Measurements from ENCODE around the gene LGALS3BP.
"Not testable (repeated sequence)": the region's sequence is repeated elsewhere in the genome, so short reads cannot be mapped to it uniquely, and the experiment has no call there.

The LGALS3BP gene

DNA sequence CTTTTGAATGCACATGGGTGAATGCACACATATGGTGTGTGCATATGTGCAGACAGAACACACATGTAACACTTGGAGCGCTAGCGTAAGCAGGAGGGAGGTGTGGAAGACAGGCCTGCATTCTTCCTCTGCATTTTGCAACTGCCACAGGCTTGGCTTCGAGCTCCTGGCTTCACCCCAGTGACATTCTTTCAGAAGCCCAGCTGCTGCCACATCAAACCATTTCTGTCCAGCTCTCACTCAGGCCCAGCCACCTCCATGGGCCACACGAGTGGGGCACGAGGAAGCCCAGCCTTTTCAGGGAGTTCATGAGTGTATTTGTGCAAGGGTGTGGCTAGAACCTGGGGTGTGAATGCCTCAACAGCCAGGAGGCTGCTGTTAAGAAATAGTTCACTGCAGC, 18.8 kb downstream of the LGALS3BP start:
- DNase-seq = no peak

DNA sequence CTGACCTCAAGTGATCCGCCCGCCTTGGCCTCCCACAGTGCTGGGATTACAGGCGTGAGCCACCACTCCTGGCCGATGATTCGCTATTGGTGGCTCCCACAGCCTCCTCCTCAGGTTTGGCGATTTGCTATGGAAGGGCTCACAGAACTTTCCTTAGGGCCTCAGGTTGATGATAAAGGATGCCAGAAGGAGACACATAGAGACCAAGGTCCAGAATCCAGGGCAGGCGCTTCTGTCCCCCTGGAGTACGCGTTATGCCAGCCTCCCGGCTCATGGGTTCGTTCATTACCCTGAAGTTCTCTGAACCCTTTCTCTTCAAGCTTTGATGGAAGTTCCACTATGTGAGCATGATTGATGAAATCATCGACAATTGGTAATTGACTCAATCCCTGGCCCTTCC, 19.9 kb downstream of the LGALS3BP start:
- no peak for DNase-seq

DNA sequence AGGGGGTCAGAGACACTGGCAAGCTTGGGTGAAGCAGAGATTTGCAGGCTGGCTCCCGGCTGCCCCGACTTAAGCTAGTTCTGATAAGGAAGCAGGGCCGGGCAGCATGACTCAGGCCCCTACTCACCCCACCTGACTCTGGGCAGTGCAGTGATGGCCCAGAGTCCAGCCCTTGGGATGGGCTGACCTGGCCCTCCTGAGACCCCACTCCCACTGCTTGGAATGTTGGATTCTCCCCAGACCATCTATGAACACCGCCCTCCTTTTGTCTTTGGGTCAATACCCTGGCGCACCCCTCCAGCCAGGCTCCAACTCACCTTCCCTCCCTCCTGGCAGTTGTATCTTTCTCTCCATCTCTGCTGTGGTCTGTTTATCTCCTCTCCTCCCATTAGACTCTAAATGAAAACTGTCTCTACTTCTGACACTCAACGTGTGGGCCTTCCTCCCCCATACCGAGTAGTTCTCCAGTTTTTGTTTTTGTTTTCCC, 21.0 kb downstream of the LGALS3BP start:
- DNase-seq = no peak

DNA sequence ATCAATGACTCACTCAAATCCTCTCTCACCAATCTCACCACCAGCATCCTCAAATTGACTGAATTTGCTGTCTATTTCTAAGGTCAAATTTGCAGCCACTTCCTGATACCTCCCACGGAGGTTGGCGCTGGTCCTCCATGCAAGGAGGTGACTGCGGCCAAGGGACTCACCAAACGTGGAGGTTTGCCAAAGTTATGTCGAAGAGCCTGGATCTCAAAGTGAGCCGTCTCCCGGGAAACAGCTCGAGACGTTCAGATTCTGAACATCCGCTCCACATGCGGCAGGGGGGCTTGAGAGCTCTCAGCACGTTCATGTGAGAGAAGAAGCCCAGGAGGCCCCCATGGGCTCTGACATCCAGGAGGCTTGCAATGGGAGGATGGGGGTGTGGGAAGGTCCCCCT, 22.6 kb downstream of the LGALS3BP start:
- no peak for DNase-seq

DNA sequence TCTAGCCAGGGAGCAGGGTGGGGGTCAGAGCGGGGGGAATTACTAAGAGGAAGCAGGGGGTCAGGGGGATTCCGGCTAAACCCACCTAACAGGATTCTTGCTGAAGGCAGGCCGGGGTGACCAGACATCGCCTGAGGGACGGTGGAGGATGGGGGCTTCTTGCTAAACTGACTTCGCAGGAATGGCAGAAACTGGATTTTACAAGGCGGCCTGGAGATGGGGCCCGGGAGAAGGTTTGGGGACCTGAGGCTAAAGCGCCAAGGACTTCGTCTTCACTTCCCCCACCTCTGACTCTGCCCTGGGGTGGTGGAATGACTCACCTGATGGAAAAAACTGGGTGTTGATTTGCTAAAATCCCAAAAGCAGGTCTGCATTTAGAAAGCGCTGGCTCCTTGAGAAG, 23.5 kb downstream of the LGALS3BP start:
- DNase-seq = no peak

DNA sequence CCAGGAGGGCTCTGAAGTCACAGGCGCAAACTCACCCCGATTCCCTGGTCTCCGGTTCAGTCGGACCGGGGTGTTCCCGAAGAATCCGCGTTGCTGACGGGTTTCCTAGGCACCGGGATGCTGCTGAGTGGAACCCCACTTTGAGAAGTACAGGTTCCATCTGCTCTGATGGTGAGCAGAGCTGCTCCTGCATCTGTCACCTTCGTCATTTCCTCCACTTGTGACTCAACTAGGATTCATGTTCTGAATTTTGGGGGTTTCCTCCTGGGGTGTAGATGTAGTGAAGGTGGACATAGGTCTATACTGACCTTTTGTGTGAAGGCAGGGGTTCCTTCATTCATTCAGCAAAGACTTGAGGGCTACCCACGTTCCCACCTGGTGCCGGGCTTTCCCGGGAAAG, 25.0 kb downstream of the LGALS3BP start:
- DNase-seq = no peak

DNA sequence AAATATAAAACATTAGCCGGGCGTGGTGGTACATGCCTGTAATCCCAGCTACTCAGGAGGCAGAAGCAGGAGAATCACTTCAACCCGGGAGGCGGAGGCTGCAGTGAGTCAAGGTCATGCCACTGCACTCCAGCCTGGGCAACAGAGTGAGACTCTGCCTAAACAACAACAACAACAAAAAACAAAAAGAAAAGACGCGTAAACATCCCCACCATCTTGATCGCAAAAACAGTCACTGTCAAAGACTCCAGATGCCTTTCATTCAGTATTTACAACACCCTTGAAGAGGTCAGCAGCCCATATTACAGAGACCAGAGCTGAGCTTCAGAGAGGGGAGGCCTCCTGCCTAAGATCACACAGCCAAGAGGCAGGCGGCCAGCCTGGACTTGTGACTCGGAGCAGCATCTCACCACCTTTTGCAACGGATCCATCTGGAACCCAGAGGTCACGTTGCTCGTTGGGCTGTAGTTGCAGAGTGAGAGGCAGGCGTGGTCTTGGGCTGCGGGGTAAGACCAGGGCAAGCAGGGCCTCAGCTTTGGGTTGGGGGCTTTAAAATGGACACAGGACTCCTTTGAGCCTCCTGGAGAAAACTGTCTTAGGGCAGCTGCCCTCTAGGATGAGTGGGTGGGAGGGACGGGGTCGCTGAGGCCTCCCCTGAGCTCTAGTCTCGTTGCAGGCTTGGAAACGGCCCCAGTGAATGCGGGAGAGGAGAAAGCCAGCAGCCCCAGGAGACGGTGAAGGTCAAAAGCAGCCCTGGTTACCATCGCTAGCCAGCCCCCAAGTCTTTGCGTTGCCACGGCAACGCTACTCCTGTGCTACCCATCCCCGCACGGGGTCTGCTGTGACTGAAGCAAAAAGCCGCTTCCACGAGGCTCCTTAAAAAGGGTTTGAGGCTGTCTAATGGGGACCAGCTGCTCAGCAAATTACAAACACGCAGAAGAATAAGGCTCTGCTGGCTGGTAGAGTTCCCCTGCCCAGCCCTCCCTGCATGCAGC, 26.1 kb downstream of the LGALS3BP start:
- DNase-seq = no peak

DNA sequence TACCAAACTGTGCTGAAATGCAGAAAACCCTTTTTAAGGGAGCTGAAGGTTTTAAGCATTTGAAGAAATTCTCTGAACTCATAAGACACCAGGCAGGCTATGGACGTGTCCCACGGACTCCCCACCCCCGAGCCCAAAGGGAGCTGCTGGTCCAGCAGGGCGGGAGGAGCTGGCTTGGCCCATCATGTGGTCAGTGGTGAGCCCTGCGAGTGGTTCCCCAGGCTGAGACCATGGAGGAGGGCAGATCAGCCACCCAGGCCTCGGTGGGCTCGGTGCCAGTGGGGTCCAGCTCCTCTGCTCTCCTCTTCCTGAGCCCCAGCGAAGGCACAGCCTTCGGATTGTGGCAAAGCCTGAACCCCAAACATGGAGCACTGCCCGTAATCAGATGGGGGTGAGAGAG, 27.0 kb downstream of the LGALS3BP start:
- no peak for DNase-seq

DNA sequence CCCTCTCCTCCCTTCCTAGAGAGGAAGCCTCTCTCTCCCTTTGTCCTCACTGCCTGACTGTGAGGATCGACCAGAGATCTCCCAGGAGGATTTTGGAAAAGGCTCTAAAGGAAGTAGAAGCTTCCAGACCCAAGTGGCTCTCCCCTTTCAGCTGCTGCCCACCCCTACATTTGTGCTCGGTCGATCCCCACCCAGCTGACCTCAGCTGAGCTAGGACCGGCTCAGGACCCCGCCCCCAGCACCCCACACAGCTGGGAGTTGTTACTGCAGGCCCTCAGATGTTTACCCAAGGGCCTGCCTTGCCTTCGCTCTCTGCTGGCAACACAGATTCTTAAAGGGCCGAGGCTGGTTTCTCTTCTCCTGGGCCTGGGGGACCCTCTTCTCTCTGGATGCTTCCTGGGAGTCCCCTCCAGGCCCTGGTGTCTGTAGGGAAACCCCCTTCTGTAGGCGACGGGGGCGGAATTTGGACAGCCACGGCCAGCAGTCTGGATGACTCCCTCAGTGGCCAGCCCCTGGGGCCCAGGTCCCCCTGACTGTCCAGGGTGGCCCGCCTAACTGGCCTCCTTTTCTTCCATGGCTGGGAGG, 27.7 kb downstream of the LGALS3BP start:
- no peak for DNase-seq

DNA sequence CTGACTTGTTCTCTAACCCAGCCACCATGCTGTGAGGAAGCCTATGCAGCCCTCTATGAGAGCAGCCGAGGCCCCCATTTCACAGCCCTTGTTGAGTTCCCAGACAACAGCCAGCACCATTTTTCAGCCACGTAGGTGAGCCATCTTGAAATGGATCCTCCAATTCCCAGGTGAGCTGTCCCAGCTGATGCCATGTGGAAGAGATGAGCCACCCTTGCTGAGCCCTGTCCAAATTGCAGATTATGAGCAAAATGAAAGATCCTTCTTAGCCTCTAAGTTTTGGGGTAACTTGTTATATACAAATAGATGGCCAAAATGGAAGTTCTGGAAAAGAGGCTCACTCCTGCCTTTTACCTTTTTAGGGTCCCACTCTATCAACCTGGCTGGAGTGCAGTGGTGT, 28.9 kb downstream of the LGALS3BP start:
- no peak for DNase-seq

DNA sequence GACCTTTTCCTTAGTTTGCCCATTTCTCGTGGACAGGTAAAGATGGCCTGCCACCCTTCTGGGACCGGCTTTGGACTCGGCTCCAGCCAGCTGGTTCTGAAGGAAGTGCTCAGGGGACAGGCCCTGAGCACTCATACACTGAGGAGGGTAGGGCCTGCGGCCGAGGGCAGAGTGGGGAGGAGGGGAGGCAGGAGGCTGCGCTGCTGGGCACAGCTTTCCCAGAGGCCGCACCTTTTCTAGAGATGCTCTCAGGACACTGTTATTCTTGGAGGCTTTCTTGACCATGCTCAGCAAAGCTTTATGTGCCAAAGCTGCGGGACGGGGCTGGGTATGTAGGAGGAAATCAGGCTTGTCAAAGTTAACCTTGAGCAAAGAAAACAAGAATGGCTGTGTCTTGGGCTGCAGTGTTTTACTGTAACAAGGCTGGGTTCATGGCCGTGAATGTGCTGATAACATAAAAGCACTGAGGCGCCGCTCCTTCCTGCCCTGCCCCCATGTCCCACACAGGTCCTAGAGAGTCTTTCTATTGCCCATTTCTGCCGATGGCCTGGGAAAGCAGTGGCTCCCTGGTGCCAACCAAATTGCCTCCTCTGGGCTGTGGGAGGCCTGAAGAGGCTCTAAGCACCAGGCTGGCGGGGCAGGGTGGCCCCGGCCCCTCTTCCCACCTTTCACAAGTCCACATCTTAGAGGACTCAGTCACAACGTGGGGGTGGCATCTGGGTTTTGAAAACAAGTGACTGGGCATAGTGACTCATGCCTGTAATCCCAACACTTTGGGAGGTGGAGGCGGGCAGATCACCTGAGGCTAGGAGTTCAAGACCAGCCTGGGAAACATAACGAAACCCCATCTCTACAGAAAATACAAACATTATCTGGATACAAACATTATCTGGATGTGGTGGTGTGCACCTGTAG, 32.2 kb downstream of the LGALS3BP start:
- no peak for DNase-seq

DNA sequence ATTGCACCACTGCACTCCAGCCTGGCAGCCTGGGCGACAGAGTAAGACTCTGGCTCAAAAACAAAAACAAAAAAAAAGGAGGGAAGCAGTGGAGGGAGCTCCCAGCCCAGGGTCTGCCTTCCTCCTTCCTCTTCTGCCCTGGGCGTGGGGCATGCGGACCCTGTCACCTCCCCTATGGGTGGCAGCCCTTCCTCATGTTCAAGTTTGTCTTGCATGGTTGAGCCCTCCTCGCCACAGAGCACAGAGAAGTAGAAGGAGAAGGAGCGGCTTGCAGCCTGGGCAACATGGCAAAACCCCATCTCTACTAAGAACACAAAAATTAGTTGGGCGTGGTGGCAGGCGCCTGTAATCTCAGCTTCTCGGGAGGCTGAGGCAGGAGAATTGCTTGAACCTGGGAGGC, 33.1 kb downstream of the LGALS3BP start:
- no peak for DNase-seq

DNA sequence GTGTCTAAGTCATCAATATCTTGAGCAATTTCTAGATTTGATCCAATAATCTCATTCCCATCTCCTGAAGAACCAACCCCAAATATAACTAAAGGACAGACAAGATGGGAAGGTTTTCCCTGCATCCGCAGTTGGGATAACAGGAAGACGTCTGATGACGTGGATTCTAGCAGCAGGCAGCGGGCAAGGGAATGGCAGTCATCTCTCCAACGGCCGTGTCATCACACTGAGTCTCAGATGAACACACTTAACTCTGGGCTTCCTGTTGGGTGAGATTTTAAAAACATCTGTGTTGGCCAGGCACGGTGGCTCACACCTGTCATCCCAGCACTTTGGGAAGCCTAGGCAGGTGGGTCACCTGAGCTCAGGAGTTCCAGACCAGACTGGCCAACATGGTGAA, 33.6 kb downstream of the LGALS3BP start:
- no peak for DNase-seq

DNA sequence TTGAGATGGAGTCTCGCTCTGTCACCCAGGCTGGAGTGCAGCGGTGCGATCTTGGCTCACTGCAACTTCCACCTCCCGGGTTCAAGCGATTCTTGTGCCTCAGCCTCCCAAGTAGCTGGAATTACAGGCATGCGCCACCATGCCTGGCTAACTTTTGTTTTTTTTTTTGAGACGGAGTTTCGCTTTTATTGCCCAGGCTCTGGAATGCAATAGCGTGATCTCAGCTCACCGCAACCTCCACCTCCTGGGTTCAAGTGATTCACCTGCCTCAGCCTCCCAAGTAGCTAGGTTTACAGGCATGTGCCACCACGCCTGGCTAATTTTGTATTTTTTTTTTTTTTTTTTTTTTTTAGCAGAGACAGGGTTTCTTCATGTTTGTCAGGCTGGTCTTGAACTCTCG, 34.3 kb downstream of the LGALS3BP start:
- not testable (repeated sequence) for DNase-seq

DNA sequence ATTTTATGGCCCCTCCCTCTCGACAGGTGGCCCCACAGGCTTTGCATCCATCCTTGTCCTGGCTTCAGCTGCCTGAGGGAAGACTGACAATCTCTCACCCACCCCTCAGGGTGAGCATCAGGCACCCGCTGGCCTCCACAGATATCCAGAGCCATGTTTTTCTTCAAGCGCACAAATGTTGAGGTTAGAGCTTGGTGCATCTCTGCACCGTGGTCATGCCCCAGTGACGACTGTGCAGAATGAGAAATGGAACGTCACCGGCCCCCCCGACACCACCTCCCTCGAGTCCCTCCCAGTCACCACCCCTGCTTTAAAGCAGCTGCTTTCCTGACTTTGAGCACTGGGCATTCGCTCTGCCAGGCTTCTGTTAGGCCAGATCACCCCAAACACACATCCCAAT, 34.8 kb downstream of the LGALS3BP start:
- DNase-seq = no peak

DNA sequence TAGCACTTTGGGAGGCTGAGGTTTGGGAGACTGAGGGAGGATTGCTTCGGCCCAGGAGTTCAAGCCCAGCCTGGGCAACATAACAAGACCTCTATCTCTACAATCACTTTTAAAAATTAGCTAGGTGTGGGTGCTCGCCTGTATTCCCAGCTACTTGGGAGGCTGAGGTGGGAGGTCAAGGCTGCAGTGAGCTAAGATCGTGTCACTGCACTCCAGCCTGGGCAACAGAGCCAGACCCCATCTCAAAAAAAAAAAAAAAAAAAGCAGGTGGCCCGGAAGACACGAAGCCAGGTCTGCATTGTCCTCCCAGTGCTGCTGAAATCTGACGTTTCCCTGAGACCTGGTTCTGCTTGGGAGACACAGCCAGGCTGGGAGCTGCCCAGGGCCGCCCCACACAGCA, 35.7 kb downstream of the LGALS3BP start:
- DNase-seq = no peak

DNA sequence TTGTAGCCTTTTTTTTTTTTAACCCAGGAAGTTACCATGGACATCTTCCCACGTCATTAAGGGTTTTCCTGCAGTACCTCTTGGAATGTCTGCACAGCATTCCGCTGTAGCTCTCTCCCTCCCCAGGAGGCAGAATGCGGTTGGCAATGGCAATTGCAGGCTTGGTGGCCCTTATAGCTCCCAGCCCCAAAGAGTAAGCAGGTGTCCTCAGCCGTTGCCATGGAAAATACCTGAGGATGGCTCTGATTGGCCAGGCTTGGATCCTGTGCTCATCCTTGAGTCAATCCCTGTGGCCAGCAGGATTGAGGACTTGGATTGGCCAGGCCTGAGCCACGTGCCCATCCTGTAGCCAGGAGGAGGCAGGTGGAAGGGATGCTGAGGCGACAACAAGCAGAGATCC, 39.0 kb downstream of the LGALS3BP start:
- DNase-seq = no peak

DNA sequence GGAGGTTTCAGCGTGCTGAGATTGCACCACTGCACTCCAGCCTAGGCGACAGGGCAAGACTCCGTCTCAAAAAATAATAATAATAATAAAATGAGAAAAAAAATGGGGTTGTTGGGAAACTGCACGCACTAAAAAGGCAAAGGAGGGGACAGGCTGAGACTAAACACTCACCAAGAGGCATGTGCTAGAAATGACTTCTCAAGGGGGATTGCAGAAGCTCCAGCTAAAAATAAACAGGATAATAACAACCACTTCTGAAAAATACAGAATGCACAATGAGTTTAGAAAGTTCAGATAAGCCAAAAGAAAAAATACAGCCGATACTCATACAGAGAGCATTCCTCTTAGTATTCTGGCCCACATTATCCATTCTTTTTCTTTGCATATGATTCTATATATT, 39.5 kb downstream of the LGALS3BP start:
- no peak for DNase-seq

DNA sequence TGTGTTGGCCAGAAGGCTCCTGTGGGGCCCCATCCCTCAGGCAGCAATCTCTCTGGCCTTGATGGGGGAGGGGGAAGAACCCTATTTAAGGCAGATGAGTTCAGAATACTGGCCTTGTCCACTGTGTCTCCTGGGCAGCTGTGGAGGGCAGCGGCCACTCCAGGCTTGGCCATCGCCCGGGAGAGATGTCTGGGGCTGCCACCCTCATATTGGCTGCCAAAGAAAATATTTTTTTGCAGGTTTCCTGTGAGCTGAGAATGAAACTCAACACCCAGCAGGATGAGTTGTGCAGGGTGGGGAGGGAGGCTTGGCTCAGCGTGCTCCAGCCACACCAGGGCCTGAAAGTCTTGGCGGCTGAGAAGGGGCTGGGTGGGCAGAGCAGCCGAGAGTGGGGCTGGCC, 40.1 kb downstream of the LGALS3BP start:
- DNase-seq = no peak

DNA sequence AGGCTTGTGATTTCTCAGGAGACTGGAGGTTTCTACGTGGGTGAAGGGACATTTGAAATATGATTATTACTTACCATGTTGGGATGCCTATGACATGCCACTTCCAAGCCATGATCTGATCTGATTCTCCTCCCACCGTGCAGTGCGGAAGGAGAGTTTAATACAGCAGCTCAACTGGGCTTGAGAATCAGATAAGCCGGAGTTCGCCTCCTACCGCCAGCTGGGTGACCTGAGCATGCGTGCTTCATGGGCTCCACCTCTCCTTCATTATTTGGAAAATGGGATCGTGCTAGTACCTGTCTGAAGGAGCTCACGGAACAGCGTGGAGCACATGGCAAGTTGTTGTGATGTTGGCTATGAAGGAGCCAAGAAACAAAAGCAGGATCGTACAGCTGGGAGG, 42.2 kb downstream of the LGALS3BP start:
- no peak for DNase-seq

DNA sequence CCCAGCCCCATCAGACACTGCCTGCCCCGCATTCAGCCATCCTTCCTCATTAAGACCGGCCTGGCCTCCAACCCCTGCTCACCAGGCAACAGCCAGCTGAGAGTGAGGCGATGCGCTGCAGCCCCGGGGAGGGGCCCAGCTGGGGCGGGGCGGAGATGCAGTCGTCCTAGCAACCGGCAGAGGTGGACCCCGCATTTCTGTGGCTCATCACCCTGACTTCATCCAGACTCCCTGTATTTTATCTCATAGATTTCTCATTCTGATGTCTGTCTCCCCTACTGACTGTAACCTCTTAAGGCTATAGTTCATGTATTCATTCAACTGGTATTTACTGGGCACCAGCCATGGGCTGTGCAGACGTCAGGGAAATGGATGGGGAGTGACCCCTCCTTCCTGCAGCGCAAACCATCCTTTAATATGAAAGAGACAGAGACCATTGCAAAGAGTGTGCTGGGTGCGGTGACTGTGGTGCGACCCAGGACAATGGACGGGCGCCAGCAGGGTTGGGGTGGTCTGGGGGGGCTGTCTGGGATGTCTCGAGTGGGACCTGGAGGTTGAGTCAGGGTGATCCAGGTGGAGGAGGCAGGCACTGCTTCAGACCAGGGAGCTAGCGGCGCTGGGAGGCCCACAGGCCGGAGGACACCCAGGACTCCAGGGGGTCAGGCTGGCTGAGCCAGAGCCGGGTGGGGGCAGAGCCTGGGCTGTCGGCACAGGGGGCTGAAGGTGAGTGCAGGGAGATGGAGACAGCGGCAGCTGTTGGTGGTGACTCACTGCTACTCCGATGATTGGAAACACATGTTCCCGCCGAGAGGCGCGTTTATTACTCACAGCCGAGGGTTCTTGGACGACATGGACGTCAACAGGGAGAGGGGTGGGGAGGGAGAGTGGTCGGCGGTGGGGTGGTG, 44.1 kb downstream of the LGALS3BP start:
- DNase-seq = no peak
